Kasumi-1 (cell line): ENCODE results near the gene MOSPD3.
A peak's percentile ranks its signal among the peaks of the same experiment; 100 is the strongest.
"Not testable (repeated sequence)": the region's sequence is repeated elsewhere in the genome, so short reads cannot be mapped to it uniquely, and the experiment has no call there.

Source experiments
- DNase-seq, 2 experiments: peaks; one replicate each; lab custom pipeline; 2025; lab: John Stamatoyannopoulos, UW

The MOSPD3 gene, protein sequence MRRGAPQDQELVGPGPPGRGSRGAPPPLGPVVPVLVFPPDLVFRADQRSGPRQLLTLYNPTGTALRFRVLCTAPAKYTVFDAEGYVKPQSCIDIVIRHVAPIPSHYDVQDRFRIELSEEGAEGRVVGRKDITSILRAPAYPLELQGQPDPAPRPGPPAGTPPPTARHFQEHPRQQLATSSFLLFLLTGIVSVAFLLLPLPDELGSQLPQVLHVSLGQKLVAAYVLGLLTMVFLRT

DNA sequence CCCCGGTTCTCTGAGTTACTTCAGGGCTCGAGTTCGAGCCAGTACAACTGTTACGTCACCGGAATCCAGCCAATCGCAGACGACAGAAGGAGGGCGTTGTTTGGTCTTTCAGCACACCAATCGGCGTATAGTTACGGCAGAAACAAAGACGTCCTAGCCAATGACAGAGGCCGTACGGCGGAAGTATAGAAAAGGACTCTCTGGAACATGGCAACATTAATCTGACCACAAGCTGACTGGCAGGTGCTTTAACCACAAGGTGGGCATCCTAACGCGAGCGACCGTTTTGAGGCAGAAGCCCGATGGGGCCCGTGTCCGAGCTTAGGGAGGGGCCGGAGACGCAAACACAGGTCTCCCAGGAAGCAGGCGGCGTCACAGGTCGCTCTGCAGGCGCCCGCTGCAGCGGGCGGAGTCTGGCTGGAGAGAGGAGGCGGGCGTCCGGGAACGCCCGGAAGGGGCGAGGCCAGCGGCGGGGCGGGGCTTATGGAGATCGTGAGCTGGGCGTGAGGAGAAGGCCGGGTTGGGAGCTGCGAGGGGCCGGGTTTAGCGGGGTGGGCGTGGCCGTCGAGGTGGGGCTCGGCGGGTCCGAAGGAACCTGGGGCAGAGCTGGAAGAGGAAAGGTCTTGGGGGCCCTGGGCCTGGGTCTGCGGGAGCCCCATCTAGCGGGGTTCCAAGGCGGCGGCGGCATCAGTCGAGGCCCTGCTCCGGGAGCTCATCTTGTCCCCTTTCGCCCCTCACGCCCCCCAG is at the start of gene MOSPD3:
Gene MOSPD3 (plus strand): TSS at position 558 of the 747 bp plus-strand sequence. CDS start 252 bp downstream, outside the sequence.
- DNase-seq = peak; percentile 99

DNA sequence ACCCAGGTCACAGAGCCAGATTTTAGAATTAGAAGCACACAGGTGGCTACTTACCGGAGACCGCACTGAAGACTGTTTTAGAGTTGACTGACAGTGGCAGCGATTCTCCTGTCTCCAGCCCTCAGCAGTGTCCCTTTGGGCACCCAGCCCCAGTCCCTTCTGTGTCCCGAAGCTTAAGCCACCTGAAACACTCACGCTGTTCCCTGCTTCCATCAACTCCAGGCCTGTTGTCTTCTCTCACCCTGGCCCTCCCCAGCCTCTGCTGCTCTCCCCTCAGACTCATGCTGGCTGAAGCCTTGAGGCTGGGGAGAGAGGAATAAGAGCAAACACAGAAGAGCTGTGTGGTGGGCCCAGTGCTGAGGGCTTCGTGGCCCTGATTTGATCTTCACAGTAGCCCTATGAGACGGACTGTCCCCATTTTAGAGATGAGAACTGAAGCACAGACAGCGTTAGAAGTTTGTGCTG is 49.2 kb upstream of the MOSPD3 start:
- DNase-seq = no peak

DNA sequence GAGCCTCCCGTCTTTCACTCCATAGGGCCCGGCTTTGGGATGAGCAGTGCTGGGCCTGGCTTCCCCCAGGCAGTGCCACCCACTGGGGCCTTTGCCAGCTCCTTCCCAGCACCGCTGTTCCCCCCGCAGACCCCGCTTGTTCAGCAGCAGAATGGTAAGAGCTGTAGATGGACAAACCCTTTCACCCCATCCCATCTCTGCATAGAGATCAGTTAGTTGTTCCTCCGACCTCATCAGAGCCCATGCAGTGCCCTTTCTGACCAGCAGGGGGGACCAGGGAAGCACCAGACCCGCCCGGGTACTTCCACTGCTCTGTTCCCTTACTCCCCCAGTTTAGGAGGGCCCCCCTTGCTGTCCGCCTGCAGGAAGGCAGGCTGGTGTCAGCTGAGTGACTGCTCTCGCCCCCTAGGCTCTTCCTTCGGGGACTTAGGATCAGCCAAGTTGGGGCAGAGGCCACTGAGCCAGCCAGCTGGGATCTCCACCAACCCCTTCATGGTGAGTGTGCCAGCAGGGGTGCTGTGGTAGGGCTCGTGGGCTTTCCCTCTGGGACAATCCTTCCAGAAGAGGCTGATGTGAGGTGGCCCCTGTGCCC is 48.4 kb upstream of the MOSPD3 start:
- DNase-seq = peak; percentile 82 to 83

DNA sequence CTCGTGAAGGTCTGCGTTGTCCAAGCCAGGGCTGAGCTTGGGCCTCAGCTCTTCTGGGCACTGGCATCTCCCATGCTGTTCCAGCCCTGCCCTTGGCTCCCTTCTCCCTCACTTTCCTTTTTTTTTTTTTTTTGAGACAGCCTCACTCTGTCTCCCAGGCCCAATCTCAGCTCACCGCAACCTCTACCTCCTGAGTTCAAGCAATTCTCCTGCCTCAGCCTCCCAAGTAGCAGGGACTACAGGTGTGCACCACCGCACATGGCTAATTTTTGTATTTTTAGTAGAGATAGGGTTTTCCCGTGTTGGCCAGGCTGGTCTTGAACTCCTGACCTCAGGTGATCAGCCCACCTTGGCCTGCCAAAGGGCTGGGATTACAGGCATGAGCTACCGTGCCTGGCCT is 47.9 kb upstream of the MOSPD3 start:
- DNase-seq = not testable (repeated sequence)

DNA sequence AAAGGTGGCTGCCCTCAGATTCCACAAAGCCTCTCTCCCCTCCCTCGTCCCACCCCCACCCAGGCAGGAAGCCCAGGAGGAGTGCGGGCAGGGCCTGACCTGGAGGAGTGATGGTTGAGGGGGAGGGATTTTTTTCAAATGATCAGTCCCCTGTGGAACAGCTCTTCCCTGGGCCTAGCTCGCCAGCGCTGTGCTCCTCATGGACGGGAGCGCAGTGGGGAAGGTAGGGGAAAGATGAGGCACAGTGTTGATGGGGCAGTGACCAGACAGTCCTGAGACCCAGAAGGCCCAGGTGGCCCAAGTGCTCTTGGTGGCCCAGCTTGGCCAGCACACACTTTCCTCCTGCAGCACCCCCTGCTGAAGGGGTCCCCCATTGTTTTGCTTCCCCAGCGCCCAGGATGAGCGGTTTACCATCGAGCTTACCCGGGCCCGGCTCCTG is 47.2 kb upstream of the MOSPD3 start:
- DNase-seq = no peak

DNA sequence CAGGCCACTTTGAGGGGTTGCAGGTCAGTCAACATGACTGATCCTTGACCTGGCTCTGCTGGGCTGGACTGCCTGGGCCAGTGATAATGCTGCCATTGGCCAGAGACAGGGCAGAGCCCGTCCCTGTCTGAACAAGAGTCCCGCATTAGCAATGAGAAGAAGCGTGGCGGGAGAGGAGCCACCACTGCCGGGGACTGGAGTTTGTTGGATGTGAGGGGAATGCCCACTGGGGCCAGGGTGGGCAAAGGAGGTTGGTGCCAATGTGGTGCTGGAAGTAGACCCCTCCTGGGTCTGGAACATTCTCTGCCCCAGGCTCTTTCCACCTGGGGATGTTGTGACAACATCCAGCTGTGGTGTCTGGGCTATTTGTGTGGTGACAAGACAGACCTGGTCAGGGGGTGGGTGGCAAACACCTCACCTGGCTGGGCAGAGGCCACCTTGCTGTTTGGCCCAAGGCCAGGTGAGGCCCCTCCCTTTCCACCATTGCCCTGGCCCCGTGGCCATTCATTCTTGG is 46.3 kb upstream of the MOSPD3 start:
- no peak for DNase-seq

DNA sequence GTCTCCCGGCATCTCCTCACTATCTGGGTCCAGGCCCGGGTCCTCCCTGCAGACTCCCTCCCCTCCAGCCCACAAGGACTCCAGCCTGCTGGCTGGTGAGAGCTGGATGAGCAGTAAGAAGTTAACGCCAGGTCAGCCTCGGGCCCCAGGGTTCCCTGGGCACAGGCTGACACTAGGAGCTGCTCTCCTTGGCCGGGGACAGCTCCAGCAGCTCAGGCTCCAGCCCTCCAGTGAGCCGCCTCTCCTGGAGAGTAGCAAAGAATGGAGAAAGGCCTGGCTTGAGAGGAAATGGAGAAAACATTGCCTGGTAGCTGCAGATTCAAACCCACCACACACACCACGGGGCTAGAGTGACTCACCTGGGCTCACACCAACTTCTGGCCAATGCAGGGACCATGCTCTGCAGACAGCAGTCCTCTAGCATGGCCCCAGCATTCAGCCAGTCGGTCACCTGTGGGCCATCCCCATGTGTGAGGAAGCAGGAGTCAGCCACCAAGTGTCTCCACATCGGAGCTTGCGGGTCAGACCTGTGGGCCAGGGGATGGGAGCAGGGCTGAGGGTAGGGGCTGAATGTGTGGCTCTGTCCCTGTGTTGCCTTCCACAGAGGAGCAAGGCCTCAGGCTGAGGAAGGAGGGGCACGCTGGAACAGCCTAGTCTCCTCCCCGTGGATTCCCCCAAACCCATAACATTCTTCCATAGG is 45.2 kb upstream of the MOSPD3 start:
- no peak for DNase-seq

DNA sequence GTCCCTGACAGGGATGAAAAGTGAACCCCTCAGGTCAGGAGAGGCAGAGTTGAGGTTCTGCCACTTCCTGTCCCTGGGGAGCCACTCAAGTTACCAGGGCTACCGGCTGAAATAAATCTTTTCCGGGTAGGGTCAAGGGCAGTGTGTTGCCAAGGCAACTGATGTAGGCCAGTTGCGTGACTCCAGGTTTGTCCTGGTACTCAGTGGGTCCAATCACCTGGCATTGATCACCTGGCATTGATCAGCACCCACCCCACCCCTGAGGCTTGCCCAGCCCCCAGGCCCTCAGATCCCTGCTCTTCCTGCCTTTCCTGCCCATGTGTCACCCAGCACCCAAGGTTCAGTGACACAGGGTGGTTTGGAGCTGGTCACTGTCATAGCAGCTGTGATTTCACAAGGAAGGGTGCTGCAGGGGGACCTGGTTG is 44.6 kb upstream of the MOSPD3 start:
- DNase-seq = no peak

DNA sequence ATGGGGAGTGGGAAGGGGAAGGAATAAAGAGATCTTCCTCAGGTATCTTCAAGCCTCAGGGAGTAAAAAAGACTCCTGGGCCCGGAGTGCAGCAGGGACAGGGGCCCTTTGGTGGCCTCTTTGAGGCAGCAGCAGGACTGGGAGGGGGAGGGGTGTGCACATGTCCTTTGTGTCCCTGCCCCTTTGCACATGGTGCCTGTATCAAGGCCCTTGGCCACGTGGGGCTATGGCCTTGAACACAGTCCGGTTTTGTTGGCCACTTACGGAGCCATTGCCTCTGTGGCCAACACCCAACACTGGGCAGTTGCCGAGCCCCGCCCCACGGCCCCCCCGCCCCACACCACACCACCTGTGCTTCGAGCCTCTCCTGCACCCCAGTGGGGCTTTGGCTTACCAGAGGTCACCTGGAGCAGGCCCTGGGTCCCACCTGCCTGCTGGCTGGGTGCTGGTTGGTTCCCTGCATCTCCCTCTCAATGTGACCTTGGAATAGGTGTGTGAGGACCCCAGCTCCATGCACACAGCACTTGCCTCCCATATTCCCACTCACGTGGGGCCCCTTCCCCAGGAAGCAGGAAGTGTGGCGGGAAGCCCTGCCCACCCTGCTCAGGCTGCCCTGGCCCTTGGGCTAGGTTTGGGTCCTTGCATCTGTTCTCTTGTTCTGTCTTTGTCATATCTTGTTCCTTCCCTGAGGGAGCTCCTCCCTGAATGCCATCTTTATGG is 44.0 kb upstream of the MOSPD3 start:
- DNase-seq = no peak

DNA sequence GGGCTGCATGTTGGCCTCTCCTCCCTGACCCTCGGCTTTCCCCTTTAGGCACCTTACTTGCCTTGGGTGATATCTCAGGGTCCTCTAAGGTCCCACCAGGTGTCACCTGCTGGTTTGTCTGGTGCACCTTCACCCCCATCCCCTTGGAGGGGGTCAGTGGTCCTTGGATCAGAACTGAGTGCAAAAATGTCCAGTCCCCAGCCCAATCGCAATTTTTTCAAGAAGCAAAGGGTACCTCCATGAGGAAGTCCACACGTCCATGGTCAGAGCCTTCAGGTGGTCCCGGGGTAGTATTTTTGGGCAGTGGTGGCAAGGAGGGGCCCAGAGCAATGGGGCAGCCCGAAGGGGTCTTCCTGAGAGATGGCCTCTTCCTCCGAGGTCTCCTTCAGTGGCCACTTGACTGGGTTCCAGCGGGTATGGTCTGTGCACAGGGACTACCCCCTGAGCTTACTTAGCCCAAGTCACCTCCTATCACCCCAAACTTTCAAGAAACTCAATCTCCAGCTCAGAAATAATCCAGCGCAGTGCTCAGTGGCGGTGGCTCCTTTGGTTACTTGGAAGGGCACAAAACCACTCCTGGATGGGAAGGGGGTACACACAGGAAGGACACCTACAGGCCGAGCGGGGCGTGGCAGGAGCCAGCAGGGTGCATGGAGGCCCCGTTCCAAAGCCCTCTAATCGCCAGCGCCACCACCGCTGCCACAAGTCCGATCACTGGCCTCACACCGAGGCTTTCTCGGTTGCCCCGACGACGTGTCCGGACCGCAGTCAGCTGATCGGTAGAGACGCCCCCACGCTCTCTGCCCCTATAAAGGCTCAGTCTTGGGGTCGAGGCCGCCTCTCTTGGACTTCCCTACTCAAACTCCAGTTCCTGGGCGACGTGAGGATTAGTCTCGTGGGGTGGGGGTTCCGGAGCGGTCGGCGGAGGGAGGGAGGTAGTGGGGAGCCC is 43.2 kb upstream of the MOSPD3 start:
- peak; percentile 66 to 79 for DNase-seq

DNA sequence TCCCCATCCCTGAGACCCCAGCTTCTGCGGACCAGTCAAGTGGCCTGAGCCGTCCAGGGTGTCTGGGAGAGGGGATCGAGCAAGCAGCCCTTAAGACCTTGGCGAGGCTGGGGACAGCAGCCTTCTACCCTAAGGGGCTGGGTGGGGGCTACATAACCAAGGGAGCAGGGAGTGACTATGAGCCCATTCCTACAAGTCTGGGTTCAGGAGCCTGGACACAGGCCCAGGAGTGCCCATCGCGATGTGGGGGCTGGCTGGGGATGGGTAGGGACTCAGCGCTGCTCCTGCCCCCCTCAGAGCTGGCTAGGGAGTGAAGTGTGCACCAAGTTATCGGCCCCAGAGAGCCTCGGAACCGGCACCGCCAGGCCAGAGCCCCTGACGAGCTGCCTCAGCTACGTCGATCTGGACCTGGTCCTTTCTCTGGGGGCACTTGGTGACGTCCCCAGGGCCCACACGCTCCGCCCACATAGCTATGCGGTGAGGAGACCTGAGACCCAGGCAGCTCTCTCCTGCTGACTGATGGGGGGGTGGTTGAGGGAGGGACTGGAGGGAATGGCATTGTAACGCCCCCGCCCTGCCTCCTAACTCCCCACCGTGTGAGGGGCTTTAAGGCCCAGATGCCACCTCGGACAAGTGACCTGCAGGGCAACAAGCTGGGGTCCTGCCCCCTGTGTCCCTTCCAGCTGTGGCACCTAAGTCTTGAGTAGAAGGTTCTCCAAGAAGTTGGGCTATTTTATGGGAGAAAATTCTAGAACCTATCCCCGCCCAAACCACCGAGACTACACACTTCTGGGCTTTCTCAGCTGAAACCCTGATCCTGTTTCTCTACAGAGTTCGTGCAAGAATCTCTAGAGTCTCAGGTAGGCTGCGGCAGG is 41.1 kb upstream of the MOSPD3 start:
- no peak for DNase-seq

DNA sequence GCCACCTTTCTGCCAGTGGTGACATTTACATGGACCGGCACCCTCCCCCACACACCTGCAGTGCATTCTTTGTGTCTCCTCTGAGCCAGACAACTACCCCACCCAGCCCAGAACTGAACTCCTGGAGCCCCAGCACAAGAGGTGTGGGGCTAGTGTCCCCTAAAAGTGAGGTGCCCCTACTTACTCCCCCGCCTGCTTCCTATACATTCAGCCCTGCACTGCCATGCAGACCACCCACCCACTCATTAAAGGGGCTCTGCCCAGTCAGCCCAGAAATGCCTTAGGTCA is 40.6 kb upstream of the MOSPD3 start:
- DNase-seq = no peak

DNA sequence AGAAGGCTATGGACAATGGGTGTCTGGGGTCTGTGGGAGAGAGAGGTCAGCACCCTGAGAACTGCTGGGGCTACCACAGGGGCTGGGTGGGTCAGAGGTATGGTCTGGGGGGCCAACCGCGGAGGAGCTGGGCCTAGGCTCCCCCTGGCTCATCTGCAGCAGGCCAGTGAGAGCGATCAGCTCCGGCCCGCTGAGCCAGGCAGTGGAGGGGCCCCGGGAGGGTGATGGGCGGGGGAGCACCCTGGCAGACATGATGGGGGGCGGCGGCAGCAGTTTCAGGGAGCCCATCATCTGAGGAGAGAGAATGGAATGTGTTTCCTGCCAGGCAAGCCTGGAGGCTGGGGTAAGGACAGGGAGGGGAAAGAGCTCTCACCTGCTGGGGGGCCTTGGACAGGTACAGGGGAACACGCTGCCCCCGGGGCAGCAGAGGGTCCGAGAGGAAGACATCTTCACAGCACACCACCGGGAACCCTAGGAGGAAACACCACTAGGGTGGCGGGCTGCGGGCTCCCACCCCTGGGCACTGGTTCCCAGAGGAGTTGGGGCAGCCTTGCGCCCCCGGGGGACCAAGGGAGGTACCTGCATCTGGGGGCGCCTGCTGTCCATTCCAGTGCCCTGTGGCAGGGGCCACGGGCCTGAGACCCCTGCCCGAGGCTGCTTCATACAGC is 39.9 kb upstream of the MOSPD3 start:
- DNase-seq = no peak

DNA sequence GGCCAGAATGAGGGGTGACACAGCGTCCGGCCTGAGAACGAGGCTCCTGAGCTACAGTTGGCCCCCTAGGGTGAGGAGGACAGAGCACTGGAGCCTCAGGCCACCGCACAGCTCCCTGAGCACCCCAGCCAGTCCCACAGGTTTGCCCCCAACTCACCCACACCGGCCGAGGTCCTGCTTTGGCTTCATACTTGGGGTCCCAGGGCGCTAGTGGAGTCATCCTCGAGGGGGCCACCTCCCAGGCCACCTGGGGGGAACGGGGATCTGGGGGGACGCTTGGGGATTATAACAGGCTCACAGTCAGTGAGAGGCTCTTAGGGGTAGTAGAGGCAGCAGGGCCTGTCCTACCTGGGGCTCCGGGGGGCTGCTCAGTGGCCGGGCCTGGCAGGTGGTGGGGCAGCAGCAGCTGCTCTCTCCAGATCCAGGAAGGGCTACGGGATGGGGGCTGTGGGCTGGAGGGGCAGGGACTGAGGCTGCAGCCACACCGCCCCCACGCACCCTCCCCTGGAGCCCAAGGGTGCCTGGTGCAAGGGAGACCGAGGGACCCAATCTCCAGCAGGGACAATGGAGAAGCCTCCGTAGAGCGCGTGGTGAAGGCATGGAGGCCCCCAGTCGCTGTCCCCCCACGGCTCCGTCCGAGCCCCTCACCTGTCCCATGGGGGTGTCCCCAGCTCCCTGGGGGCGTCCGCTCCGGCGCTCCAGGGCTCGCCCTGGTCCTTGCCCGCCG is 39.2 kb upstream of the MOSPD3 start:
- DNase-seq = no peak

DNA sequence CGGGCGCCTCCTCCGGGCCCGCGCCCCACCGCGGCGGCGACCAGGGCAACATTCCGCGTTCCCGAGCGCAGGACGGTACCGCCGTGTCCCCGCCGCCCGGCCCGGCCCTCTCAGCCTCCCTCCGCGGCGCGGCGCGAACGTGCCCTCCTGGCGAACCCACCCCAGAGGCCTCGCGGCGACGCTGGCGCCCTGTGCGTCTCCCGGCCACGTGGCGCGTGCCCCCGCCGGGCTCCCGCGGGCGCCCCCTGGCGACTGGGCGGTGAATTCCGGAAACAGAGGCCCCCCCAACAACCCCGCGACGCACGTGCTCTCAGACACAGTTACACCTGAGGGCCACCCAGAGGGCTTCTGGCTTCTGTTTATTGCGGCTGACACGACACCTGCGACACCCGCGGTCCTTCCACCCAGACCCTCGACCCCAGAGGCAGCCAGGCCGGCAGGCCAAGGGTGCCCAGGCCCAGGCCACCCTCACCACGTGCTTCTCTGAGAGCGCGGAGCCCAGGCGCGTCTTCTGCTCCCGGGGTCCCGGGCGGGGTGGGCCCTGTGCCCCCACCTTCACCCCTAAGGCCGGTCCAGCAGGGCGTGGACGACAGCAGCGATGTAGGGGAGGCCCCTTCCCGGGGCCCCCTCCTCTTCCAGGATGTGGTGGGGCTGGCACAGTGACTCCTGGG is 38.5 kb upstream of the MOSPD3 start, which contains the start of gene SAP25:
Gene SAP25 (minus strand): TSS at position 210 of the 671 bp plus-strand sequence. CDS start 158 bp downstream, at position 52.
- DNase-seq = no peak

DNA sequence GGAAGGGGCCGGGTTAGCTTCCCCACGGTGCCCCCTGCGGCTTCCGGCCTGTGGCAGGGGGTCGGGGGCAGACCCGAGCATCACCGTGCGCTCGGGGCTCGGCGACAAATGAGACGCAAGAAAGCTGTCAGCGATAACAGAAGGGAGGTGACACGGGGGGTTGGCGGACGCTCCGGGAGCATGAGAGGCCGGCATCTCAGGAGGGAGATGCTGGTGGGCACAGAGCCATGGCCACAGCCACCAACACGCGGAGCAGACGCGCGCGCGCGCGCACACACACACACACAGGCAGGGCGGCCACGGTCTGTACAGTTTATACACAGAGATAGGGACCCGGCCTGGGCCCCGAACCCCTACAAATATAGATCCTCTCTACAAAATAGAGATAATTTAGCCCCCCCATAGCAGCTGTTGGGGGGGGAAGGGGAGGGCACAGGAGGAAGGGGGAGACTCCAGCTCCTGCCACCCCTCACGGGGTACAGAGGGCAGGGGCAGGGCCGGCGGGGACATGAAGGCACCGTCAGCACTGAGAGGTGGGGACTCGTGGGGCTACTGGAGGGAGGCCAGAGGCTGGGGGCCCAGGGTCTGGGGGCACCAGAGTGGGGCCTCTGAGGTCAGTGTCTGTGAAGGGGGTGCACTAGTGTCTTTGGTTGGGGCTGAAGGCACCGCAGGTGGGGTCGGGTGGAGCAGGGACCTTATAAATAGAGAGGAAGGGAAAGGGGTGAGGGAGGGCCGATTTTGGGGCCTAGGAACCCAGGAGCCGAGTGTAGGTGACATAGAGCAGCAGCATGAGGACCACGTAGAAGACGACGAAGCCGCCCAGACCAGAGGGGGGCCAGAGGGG is 37.8 kb upstream of the MOSPD3 start:
- no peak for DNase-seq

DNA sequence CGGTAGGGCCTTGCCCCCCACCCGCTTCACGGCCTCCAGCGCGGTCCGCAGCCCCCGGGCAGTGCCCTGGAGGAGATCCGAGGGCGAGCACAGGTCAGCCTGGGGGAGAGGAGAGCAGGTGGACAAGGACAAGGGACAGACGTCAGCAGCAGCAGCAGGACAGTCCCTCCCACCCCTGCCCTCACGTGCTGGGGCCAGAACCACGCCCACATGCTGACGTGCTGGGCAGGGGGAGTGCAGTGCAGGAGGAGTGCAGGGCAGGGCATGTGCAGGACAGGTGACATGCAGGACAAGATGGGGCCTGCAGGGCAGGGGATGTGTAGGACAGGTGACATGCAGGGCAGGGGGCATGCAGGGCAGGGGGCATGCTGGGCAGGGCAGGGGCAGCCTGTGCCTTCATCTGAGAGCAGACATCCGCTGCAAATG is 37.1 kb upstream of the MOSPD3 start:
- no peak for DNase-seq
